Medulla oblongata (tissue), 1 donor: ENCODE measurements around the gene CNNM1.

Source experiments
- DNase-seq: peaks from one replicate; pipeline ENCODE4 v3.0.0-alpha.2; 2015; ENCODE audit errors: extremely low spot score

CNNM1 gene

GRCh38 chr10:99421233-99421739 is 92.1 kb downstream of the CNNM1 start:
- no peak for DNase-seq

DNA sequence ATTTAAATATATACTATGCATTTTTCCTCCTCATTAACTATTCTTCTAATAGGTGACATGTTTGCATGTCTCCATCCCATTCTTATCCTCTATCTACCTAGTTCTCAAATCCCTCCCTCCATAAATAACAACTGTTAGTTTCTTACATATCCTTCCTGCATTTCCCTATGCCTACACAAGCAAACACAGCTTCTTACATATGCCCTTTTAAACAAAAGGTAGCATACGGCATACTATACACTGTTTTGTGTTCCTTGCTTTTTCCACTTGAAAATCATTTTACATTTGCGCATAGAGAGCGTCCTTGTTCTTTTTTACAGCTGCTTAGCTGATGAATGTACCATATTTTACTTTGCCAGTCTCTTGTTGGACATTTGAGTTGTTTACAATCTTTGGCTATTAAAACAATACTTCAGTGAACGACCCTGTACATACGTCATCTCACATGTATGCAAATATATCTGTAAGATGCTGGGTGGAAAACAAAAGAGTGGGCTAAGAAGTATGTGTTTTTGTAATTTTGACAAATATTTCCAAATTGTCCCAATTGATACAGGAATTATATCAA is 93.5 kb downstream of the CNNM1 start:
- DNase-seq, result no peak

DNA sequence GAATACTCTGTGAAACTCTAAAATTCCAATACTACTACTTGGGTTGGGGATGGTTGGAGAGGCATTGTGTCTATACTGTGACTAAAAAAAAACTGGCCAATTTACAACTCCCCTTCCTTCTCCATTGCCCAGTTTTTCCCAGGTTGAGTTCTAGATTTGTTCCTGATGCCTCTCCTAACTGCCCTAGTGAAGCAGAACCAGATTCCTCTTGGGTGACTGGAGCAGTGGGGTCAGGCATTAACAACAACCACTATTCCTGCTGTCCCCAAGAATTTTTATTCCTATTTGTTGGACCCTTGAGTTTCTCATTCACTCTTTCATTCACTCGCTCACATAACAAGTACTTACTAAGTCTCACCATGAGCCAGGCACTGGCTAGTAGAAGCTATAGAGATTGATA is 95.5 kb downstream of the CNNM1 start:
- DNase-seq, result no peak

DNA sequence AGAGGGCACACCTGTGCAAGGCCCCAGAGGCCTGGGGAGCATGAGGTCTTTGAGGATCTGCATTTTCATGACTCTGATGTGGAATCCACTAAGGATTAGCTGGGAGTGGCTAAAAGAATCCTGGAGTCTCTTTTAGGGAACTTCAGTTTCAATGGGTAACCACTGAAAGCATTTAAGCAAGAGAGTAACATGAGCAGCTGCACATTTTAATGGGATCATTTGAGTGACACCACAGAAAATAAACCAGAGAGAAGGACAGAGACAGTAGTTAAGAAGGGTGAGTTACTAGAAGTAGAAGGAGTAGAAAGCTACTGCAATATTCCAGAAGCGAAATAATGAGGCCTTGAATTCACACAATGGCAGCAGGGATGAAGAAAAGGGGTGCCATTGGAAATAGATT is 96.0 kb downstream of the CNNM1 start:
- no peak for DNase-seq

DNA sequence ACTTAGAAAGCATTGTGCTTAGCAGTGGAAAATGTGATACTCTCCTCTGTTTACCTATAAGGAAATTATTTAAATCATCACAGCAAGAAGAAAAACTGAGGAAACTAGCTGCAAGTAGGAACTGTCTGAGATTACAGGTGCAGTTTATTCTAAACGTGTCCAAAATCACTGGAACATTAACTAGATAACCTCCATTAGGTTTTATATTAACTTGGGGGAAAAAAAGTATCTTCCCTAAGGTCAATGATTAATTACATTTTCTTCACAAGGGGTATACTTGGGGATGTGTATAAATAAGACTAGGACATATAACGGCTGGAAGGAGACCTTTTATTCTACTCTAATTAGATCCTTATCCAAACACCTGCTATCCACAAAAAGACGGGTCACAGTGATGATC is 97.5 kb downstream of the CNNM1 start:
- no peak for DNase-seq

DNA sequence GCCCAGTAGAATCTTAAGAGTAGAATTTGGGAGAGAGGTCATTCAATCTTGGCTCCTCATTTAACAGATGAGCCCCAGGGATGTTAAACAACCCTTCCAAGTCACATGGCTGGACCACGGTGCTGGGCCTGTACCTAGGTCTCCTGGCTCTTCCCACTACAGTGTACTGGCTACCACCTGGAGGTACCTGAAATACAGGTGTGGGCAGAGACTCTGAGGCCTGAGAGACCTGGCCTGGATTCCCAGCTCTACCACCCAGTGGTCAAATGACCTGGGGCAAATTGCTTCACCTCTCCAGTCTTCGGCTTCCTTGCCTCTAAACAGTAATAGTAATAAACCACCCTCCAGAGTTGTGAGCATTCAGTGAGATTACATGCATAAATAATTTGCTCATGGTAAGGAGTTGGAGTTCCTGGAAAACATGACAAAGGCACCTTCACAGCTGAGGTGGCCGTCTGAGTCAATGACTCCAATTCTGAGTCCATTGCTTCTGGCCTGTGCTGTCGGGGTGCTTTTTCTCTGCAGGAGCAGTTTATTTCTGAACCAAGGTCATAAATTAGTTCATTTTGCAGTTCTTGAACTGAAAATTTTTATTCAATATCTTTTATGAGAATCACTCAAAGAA is 98.5 kb downstream of the CNNM1 start:
- no peak for DNase-seq

DNA sequence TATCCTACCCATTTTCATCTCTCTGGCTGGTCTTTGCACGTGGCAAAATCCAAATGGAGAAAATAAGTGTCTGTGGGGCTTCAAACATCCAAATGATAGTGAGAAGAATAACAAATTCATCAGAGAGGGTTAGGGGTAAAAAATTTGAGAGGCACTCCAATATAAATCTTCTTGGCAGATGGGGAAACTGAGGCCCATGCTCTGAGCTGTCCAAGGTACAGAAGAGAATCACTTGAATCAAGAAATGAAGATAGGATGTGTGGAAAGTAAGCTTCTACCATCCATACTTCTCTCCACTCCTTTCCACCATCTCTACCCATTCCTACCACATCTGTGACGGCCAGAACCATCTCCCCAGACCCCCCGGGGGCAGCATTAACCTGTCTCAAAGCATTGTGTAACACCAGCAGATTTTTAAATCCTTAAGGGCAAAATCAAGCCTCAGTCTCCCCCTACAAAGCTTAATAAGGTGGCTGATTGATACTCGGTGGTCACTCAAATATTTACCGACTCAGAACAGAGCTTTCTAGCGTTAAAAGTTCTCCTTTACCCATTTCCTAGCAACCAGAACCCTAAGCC is 100.5 kb downstream of the CNNM1 start:
- DNase-seq, result no peak

DNA sequence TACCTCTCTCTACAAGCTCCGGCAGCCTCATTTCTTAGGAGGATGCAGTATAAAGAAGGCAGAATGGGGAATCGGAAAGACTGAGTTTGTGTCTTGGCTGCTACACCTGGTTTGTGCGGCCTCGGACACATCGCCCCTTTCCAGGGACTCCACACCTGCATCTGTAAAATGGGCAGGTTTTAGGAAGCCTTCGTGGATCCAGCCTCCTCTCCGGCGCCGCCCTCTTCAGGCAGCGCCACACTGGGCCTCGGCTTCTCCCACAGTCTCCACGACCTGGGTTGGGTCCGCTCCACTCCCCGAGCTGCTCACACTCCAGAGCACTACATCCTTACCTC is 100.9 kb downstream of the CNNM1 start:
- DNase-seq, result no peak

DNA sequence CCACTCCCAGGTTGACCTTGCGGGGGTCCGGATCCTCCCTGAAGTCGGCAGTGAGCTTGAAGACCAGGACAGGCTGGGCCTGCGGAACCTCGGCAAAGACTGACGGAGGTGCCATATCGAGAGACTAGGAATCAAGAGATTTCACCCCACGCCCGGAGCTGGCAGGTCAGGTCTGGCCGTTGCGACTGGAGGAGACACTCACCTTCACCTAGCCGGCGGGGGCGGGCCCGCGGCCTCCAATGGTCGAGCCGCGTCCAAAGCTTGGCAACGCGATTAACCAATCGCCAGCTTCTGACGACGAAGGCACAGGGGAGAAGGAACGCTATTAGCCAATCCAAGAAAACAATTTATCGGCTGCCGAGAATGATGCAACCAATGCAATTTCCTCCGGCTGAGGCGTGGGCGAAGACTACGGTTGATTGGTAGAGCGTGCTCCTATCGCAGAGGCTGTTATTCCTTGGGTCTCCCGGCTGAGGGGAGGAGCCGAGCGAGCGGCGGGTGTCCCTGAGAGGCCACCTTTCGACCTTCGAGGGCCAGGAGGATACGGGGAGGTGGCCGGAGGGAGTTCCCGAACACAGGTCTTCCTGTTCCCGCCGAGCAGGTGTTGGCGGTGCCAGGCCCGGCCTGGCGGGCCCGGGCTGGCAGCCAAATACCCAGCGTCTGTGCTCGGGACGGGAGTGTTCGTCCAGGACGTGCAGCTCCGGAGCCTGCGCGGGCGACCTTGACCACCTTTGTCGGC is 101.5 kb downstream of the CNNM1 start, which contains the start of gene GOT1:
TSS of gene GOT1 (minus strand) at position 174 of the 739 bp plus-strand sequence. CDS start at position 115, 59 bp downstream.
- DNase-seq, result peak; percentile 100

DNA sequence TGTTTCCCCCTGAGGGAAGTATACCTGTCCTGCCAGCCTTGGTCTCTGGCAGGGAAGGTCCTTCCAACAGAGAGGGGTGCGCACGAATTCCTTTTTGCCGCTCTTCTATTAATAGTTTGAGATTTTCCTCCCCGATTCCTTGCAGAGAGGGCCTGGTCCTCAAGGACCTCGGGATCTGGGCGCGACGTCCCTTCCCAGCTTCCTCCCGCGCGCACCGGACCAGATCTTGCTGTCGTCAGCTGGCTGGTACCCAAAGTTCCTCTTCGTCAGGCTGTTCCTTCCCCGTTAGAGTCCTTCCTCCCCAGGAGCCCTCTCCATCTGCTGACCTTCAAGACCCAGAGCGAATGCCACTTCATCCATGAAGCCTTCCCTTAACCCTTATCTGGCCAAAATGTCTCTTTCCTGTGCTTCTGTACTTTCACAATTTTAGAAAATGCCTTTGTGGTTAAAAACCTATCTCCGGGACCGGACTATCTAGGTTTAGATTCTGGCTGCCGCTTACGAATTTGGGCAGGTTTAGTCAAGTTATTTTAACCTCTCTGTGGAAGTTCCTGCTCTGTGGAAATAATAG is 102.1 kb downstream of the CNNM1 start:
- peak; percentile 79 for DNase-seq

GRCh38 chr10:99432047-99432446 is 102.9 kb downstream of the CNNM1 start:
- no peak for DNase-seq

- DNase-seq, result no peak
Observed at GRCh38 chr10:99432881-99433280, 103.7 kb downstream of the CNNM1 start.

DNA sequence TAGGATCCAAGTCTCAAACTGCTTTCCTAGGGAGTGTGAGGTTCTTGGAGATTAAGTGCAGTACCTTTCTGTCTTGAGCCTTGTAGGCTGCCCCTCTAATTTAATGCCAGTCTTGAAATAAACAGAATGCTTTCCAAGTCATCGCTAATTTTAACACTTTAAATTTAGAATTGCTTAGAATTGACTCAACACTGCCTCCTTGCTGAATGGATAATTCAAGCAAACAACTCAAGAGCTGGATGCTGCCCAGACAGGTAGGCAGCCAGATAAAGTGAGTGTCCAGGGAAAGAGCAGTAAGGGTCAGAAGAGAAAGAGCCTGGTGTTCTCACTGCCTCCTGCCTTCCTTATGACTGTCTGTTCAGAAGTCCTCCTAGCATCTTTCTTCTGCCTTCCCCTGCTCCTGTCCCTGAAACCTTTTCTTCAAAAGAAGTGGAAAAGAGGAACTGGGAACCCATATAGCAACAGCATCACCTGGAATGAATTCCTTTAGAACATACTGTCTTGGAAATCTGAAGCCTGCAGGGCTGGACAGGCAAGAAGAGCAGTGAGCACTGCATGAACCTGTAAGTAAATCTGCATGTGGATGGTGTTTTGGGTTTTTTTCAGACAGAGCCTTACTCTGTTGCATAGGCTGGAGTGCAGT is 104.3 kb downstream of the CNNM1 start:
- DNase-seq, result no peak

- peak; percentile 84 for DNase-seq
Observed at GRCh38 chr10:99435986-99436638, 107.0 kb downstream of the CNNM1 start.

DNA sequence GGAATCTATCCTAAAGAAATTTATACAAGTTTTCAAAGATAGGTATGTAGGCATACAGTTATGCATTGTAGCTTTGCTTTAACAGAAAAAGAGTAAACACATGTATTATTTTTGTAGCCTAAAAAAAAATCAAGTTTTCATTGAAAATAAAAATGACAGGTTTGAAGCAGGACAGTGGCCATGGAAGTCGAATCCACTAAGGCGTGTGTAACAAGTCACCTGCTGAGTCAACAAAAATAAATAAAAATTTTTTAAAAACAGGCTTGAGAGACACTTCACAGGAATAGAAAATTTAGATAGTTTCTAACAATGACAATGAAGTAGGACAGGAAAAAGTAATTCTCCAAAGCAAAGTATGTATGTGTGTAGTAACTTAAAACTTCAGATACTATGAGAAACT is 109.7 kb downstream of the CNNM1 start:
- no peak for DNase-seq

- DNase-seq, result no peak
Observed at GRCh38 chr10:99442394-99442793, 113.2 kb downstream of the CNNM1 start.

- DNase-seq, result no peak
Observed at GRCh38 chr10:99443500-99443899, 114.3 kb downstream of the CNNM1 start.
